Mesenchymal stem cell (in vitro differentiated cells and primary cell): Measurements from ENCODE around the gene GATAD1.

Experiments
- DNase-seq: peaks from one replicate; pipeline ENCODE4 v3.0.0-alpha.2; 2013
- H2AFZ ChIP-seq: one replicate; pipeline ENCODE4 v1.6.1; 2013; ENCODE audit warnings: low read depth, mild to moderate bottlenecking, control low read depth, inconsistent platforms, low read length, moderate library complexity
- H2AK5ac ChIP-seq: 2 replicates; pipeline ENCODE4 v1.6.1; 2013; ENCODE audit warnings: low read length, moderate library complexity, mild to moderate bottlenecking, inconsistent platforms; ENCODE audit not compliant: severe bottlenecking
- H2BK120ac ChIP-seq: one replicate; pipeline ENCODE4 v1.6.1; 2013; ENCODE audit warnings: low read depth, mild to moderate bottlenecking, inconsistent platforms, low read length, moderate library complexity
- H2BK12ac ChIP-seq, 2 experiments: one replicate each; pipeline ENCODE4 v1.6.1; 2013; ENCODE audit warnings: inconsistent platforms in 2 of 2, low read length in 2 of 2, mild to moderate bottlenecking in 2 of 2, moderate library complexity in 2 of 2, control low read depth in 1 of 2
- H2BK15ac ChIP-seq: one replicate; pipeline ENCODE4 v1.6.1; 2013; ENCODE audit warnings: mild to moderate bottlenecking, low read depth, inconsistent platforms; ENCODE audit not compliant: poor library complexity, severe bottlenecking
- H2BK5ac ChIP-seq: 2 replicates; pipeline ENCODE4 v1.6.1; 2013; ENCODE audit warnings: low read depth, mild to moderate bottlenecking, low read length, control low read depth, inconsistent platforms; ENCODE audit not compliant: poor library complexity, severe bottlenecking
- H3K14ac ChIP-seq, 2 experiments: one replicate each; pipeline ENCODE4 v1.6.1; 2013; ENCODE audit warnings: inconsistent platforms in 2 of 2, low read length in 2 of 2, control low read depth in 1 of 2, mild to moderate bottlenecking in 1 of 2, moderate library complexity in 1 of 2
- H3K18ac ChIP-seq, 2 experiments: one replicate each; pipeline ENCODE4 v1.6.1; 2013; ENCODE audit warnings: inconsistent platforms in 2 of 2, low read length in 2 of 2, control low read depth in 1 of 2, low read depth in 1 of 2, mild to moderate bottlenecking in 1 of 2
- H3K23ac ChIP-seq, 2 experiments: one replicate each; pipeline ENCODE4 v1.6.1; 2013; ENCODE audit warnings: inconsistent platforms in 2 of 2, low read length in 2 of 2, mild to moderate bottlenecking in 2 of 2, moderate library complexity in 2 of 2, control low read depth in 1 of 2
- H3K27ac ChIP-seq: 2 replicates; pipeline ENCODE4 v1.5.1; 2013; ENCODE audit warnings: mild to moderate bottlenecking, moderate library complexity, low read length, control low read depth, inconsistent platforms; ENCODE audit not compliant: poor library complexity, severe bottlenecking
- H3K27me3 ChIP-seq, 2 experiments: 2 replicates each; pipeline versions ENCODE4 v1.6.1 to v1.7.0; 2013; ENCODE audit warnings: low read length in 2 of 2, mild to moderate bottlenecking in 2 of 2, moderate library complexity in 2 of 2, control low read depth in 1 of 2, inconsistent platforms in 1 of 2; ENCODE audit not compliant: control insufficient read depth in 1 of 2, insufficient read depth in 1 of 2
- H3K36me3 ChIP-seq, 2 experiments: 2 replicates each; pipeline versions ENCODE4 v1.6.1 to v1.7.0; 2013; ENCODE audit warnings: low read length in 2 of 2, control low read depth in 1 of 2, inconsistent platforms in 1 of 2, low read depth in 1 of 2, mild to moderate bottlenecking in 1 of 2; ENCODE audit not compliant: insufficient read depth in 2 of 2, control insufficient read depth in 1 of 2
- H3K4ac ChIP-seq, 2 experiments: one replicate each; pipeline ENCODE4 v1.6.1; 2013; ENCODE audit warnings: inconsistent platforms in 2 of 2, low read length in 2 of 2, mild to moderate bottlenecking in 2 of 2, moderate library complexity in 2 of 2, control low read depth in 1 of 2, low read depth in 1 of 2
- H3K4me1 ChIP-seq: 2 replicates; pipeline ENCODE4 v1.6.1; 2013; ENCODE audit warnings: low read depth, low read length, control low read depth; ENCODE audit not compliant: control insufficient read depth, insufficient read depth
- H3K4me2 ChIP-seq: 2 replicates; pipeline ENCODE4 v1.6.1; 2013; ENCODE audit warnings: low read length, mild to moderate bottlenecking, inconsistent platforms; ENCODE audit not compliant: poor library complexity, severe bottlenecking
- H3K4me3 ChIP-seq, 2 experiments: 2 replicates each; pipeline versions ENCODE4 v1.5.1 to v1.7.0; 2013; ENCODE audit warnings: low read length in 2 of 2, mild to moderate bottlenecking in 2 of 2, control low read depth in 1 of 2, low read depth in 1 of 2; ENCODE audit not compliant: insufficient read depth in 1 of 2
- H3K79me1 ChIP-seq: replicated peaks from 2 replicates; pipeline ENCODE4 v1.6.1; 2013; ENCODE audit warnings: mild to moderate bottlenecking, control low read depth, low read length, inconsistent platforms; ENCODE audit not compliant: poor library complexity, severe bottlenecking
- H3K9ac ChIP-seq: 2 replicates; pipeline ENCODE4 v1.7.0; 2013; ENCODE audit warnings: mild to moderate bottlenecking, low read length, moderate library complexity
- H3K9me3 ChIP-seq: 2 replicates; pipeline ENCODE4 v1.7.0; 2013; ENCODE audit warnings: mild to moderate bottlenecking, low read length; ENCODE audit not compliant: control insufficient read depth
- H4K8ac ChIP-seq: one replicate; pipeline ENCODE4 v1.6.1; 2013; ENCODE audit warnings: inconsistent platforms, mild to moderate bottlenecking, low read length, moderate library complexity
- H4K91ac ChIP-seq: one replicate; pipeline ENCODE4 v1.6.1; 2013; ENCODE audit warnings: mild to moderate bottlenecking, low read length, inconsistent platforms
- WGBS: methylation state at CpG from one replicate; pipeline ENCODE4 v1.1.7; 2013; ENCODE audit warnings: mixed read lengths; 5-methylcytosine and 5-hydroxymethylcytosine counted together

The GATAD1 gene

DNA sequence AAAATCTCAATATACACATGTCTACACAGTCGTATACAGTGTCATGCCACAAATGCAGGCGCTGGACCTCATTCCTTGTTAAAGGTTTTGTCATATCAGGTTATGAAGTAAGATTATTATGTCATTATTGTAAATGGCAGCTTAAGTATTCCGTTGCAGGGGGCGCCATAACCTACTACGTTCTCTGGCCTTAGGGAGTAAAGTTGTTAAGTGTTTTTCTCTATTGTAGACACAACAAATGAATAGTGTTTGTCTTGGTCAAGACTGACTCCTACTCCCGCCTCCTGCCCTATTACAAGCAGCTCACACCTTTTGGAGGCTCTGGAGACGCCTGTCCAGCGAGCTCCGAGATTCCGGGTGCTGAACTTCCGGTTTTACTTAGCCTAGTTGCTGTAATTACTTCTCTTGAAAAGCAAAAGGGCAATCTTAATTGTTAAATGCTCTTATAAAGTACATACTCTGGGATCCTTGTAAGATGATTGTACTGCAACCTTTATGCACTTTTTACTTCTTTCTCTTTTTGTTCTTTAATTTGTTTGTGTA lies 994 bp downstream of the GATAD1 start:
- Histone ChIP-seq H3K4me2 (peak overlapping the region; percentile 81), H2BK15ac (no peak overlapping the region), H3K9me3 (no peaks in the 10 kb centered on the region), H2BK120ac (no peak overlapping the region), H4K8ac (no peak overlapping the region), H4K91ac (no peak overlapping the region), H3K36me3 (peaks cover 8 to 42% of the 10 kb centered on the region in 2 experiments), H3K14ac (no peak overlapping the region), H2BK12ac (no peak overlapping the region), H3K79me1 (peaks cover 10% of the 10 kb centered on the region), H2AFZ (no peak overlapping the region), H3K9ac (peak overlapping the region; percentile 95), H2AK5ac (no peak overlapping the region), H3K4ac (no peak overlapping the region), H3K27ac (no peak overlapping the region), H3K4me1 (no peaks in the 10 kb centered on the region), H3K18ac (no peak overlapping the region), H2BK5ac (no peak overlapping the region), H3K27me3 (no peaks in the 10 kb centered on the region), H3K23ac (no peak overlapping the region), H3K4me3 (peak overlapping the region; percentile 18 to 88)
- DNase-seq, result peak; percentile 80
- 4% methylated on average over 9 of the region's 11 CpGs for WGBS

DNA sequence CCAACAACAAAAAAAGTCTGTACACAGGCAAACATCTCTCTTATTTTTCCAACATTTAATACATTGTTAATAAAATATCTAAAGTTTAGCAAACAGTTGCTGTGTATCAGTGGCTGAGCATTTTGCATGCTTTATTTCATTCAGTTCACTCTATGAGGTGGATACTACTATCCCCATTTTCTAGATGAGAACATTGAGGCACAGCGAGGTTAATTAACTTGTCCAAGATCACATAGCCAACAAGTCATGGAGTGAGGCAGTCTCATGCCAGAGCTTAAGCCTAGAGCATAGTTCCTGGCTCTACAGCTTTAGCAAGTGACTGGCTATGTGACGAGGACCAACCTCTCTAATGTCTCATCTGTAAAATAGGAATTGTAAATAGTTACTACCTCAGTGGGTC lies 4.4 kb downstream of the GATAD1 start:
- DNase-seq, result no peak
- no peak overlapping the region for H2BK5ac ChIP-seq
- peaks cover 21 to 76% of the 10 kb centered on the region in 2 experiments for H3K36me3 ChIP-seq
- H4K8ac ChIP-seq, result no peak overlapping the region
- H2AFZ ChIP-seq, result no peak overlapping the region
- H2BK15ac ChIP-seq, result no peak overlapping the region
- no peak overlapping the region for H3K27ac ChIP-seq
- WGBS, result 100% methylated on average over 2 of the region's 2 CpGs
- H3K23ac ChIP-seq, result no peak overlapping the region
- no peak overlapping the region for H2AK5ac ChIP-seq
- no peak overlapping the region for H3K9ac ChIP-seq
- H2BK12ac ChIP-seq, result no peak overlapping the region
- H3K27me3 ChIP-seq, result no peaks in the 10 kb centered on the region
- H3K4me1 ChIP-seq, result no peaks in the 10 kb centered on the region
- peaks cover 15% of the 10 kb centered on the region for H3K79me1 ChIP-seq
- no peak overlapping the region for H3K14ac ChIP-seq
- H3K18ac ChIP-seq, result no peak overlapping the region
- H4K91ac ChIP-seq, result no peak overlapping the region
- no peak overlapping the region for H2BK120ac ChIP-seq
- H3K4ac ChIP-seq, result no peak overlapping the region
- no peak overlapping the region for H3K4me2 ChIP-seq
- H3K9me3 ChIP-seq, result no peaks in the 10 kb centered on the region
- no peak overlapping the region for H3K4me3 ChIP-seq

DNA sequence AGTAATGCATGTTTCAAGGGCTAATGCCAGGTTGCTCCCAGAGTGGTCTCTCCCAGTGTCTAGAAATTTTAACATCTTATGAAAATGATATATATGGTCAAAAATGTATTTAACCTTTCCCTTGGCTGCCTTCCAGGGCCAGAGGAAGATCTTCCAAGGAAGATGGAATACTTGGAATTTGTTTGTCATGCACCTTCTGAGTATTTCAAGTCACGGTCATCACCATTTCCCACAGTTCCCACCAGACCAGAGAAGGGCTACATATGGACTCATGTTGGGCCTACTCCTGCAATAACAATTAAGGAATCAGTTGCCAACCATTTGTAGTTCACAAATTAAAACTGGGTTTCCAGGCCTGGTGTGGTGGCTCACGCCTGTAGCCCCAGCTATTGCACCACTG lies 9.0 kb downstream of the GATAD1 start:
- no peak overlapping the region for H2AK5ac ChIP-seq
- no peak overlapping the region for H2BK5ac ChIP-seq
- H3K27ac ChIP-seq, result no peak overlapping the region
- H3K14ac ChIP-seq, result no peak overlapping the region
- no peaks in the 10 kb centered on the region for H3K27me3 ChIP-seq
- H3K18ac ChIP-seq, result no peak overlapping the region
- H2BK12ac ChIP-seq, result no peak overlapping the region
- H3K79me1 ChIP-seq, result peaks cover 13% of the 10 kb centered on the region
- no peaks in the 10 kb centered on the region for H3K9me3 ChIP-seq
- H3K36me3 ChIP-seq, result peaks cover 27 to 69% of the 10 kb centered on the region in 2 experiments
- H3K4me3 ChIP-seq, result no peak overlapping the region
- H3K4me1 ChIP-seq, result no peaks in the 10 kb centered on the region
- H3K4me2 ChIP-seq, result no peak overlapping the region
- no peak overlapping the region for H2BK120ac ChIP-seq
- H4K8ac ChIP-seq, result no peak overlapping the region
- WGBS, result 92% methylated on average over 2 of the region's 2 CpGs
- H2BK15ac ChIP-seq, result no peak overlapping the region
- no peak overlapping the region for H2AFZ ChIP-seq
- no peak for DNase-seq
- H3K9ac ChIP-seq, result no peak overlapping the region
- H3K23ac ChIP-seq, result no peak overlapping the region
- H4K91ac ChIP-seq, result no peak overlapping the region
- H3K4ac ChIP-seq, result no peak overlapping the region

DNA sequence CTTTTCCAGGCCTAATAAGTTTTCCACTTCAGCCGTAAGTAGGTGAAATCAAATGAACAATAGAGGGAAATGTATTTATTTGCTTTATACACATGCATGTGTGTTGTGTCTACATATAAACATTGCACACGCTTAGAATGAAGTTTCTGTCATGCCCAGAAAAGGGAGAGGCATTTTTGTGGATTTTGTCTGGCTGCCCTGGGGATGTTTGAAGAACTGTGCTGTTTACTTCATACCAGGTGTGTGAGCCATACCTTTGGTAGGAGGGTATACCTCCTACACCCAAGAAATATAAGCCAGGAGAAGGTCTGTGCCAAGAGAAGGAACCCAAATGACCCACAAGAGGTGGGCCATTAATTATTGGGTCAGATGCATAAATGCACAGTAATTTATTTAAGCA lies 12.8 kb downstream of the GATAD1 start:
- no peak overlapping the region for H2BK5ac ChIP-seq

More for the DNA sequence above, 12.8 kb downstream of the GATAD1 start:
- Histone ChIP-seq H2AFZ (no peak overlapping the region), H2BK120ac (no peak overlapping the region), H3K4me2 (no peak overlapping the region), H3K27me3 (no peaks in the 10 kb centered on the region), H3K36me3 (peaks cover 15 to 46% of the 10 kb centered on the region in 2 experiments), H4K8ac (no peak overlapping the region), H3K14ac (no peak overlapping the region), H3K4me3 (no peak overlapping the region), H3K27ac (no peak overlapping the region), H2BK15ac (no peak overlapping the region), H2BK12ac (no peak overlapping the region), H3K4ac (no peak overlapping the region), H3K18ac (no peak overlapping the region), H4K91ac (no peak overlapping the region), H3K23ac (no peak overlapping the region), H2AK5ac (no peak overlapping the region), H3K9me3 (no peaks in the 10 kb centered on the region), H3K4me1 (no peaks in the 10 kb centered on the region), H3K9ac (no peak overlapping the region), H3K79me1 (peaks cover 1% of the 10 kb centered on the region)
- WGBS, result 93% methylated on average over 2 of the region's 2 CpGs
- DNase-seq, result no peak
